AG09319 (cell line): ENCODE data around the gene COX7A2.

ENCODE experiments used
- DNase-seq: peaks from one replicate; pipeline ENCODE4 v3.0.0-alpha.2; 2010; ENCODE audit warnings: low read depth; ENCODE audit errors: extremely low read depth
- CTCF ChIP-seq: IDR thresholded peaks from 2 replicates; pipeline ENCODE4 v1.5.1; 2011; ENCODE audit warnings: low read depth, mild to moderate bottlenecking, inconsistent platforms, low read length, moderate library complexity

The COX7A2 gene

GRCh38 chr6:75286955-75287354 lies 43.4 kb upstream of the COX7A2 start:
- TF ChIP-seq CTCF = no peak
- no peak for DNase-seq

GRCh38 chr6:75285283-75285639 lies 41.7 kb upstream of the COX7A2 start:
- no peak for DNase-seq
- no peak for TF ChIP-seq CTCF

- DNase-seq = peak; percentile 99
- TF ChIP-seq CTCF = no peak
These were observed 41.2 kb upstream of the COX7A2 start, which contains the start of gene TMEM30A for GRCh38 chr6:75284632-75285282. Gene TMEM30A (minus strand): TSS chr6:75284792. CDS start chr6:75284638, 154 bp downstream.

- DNase-seq = no peak
- no peak for TF ChIP-seq CTCF
These were observed 40.5 kb upstream of the COX7A2 start for GRCh38 chr6:75283907-75284631.

- DNase-seq = no peak
- no peak for TF ChIP-seq CTCF
These were observed 39.1 kb upstream of the COX7A2 start for GRCh38 chr6:75282706-75283105.

- no peak for DNase-seq
- TF ChIP-seq CTCF = no peak
These were observed 38.1 kb upstream of the COX7A2 start for GRCh38 chr6:75281653-75282052.

GRCh38 chr6:75280131-75280855 lies 36.7 kb upstream of the COX7A2 start:
- DNase-seq = no peak
- TF ChIP-seq CTCF = no peak
